ENCODE data around the gene TM4SF4.

DNA sequence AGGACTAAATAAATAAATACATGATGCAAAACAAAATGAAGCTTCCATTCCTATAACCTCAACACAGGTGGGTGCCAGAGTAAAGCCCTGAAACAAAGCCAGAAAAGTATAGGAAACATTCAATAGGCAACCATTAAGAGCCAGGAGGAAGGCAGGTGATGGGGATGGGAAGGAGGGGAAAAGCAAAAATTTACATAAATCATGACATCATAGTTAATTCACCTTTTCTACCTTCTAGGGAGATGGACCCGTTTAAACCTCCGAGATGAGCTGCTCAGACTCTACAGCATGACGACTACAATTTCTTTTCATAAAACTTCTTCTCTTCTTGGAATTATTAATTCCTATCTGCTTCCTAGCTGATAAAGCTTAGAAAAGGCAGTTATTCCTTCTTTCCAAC is 27.9 kb downstream of the TM4SF4 start:
- TF ChIP-seq POLR2A (IDR thresholded peaks at IDR 0.05; ENCODE audit: low read length) = no peak
- no peak for TF ChIP-seq GATA1 (IDR thresholded peaks at IDR 0.05; ENCODE audit: low read depth, low read length)

Measured in erythroblast (primary cell).